Renal cortex interstitium (tissue), 15 donors: Measurements from ENCODE around the gene GPX3. TPM values are rescaled to one million over a fixed set of nuclear protein-coding genes. Genes with fewer than 3 reads are reported as not detected.

ENCODE experiments used
- DNase-seq, 11 donors: peaks; one replicate each; pipeline ENCODE4 v3.0.0-alpha.2; 2013; ENCODE audit warnings: low read depth in 9 of 11, low spot score in 4 of 11; ENCODE audit errors: extremely low read depth in 1 of 11
- long read RNA-seq, 16 experiments: transcript quantifications; one replicate each; lab custom pipeline, GENCODE V29; 2026
- polyA plus RNA-seq, 3 donors: library from polyadenylated mRNA; unstranded; fragments of 120-200 nt; gene quantifications; one replicate each; pipeline ENCODE4 v1.2.1, GENCODE V29; 2013; ENCODE audit not compliant: insufficient read length in 3 of 3

GPX3 gene, protein sequence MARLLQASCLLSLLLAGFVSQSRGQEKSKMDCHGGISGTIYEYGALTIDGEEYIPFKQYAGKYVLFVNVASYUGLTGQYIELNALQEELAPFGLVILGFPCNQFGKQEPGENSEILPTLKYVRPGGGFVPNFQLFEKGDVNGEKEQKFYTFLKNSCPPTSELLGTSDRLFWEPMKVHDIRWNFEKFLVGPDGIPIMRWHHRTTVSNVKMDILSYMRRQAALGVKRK
- 1,000 to 10,000 TPM in 2 of 3 donors, 100 to 1,000 TPM in 1; 891 to 1,420 (median 1,194) TPM for polyA plus RNA-seq
- long read RNA-seq, donor 1, transcript GPX3-201 (5 exons, 1,636 nt) = major isoform, 249 of 328 reads
- long read RNA-seq, donor 1, partial matches to known transcripts = 55 of 328 reads
- long read RNA-seq, donor 1, other reads (novel, unspliced or antisense) = 20 of 328 reads
- long read RNA-seq, donor 2, transcript GPX3-201 (5 exons, 1,636 nt) = major isoform, 349 of 460 reads
- long read RNA-seq, donor 2, partial matches to known transcripts = 91 of 460 reads
- long read RNA-seq, donor 2, other reads (novel, unspliced or antisense) = 15 of 460 reads
- long read RNA-seq, donor 3, transcript GPX3-201 (5 exons, 1,636 nt) = major isoform, 814 of 1,194 reads
- long read RNA-seq, donor 3, partial matches to known transcripts = 323 of 1,194 reads
- long read RNA-seq, donor 3, other reads (novel, unspliced or antisense) = 52 of 1,194 reads
- long read RNA-seq, donor 4, transcript GPX3-201 (5 exons, 1,636 nt) = major isoform, 564 of 749 reads
- long read RNA-seq, donor 4, partial matches to known transcripts = 170 of 749 reads
- long read RNA-seq, donor 4, other reads (novel, unspliced or antisense) = 12 of 749 reads
- long read RNA-seq, donor 5 = 0 reads
- long read RNA-seq, donor 6, transcript GPX3-201 (5 exons, 1,636 nt) = major isoform, 411 of 670 reads
- long read RNA-seq, donor 6, partial matches to known transcripts = 234 of 670 reads
- long read RNA-seq, donor 6, other reads (novel, unspliced or antisense) = 18 of 670 reads
- long read RNA-seq, donor 7, transcript GPX3-201 (5 exons, 1,636 nt) = major isoform, 509 of 866 reads
- long read RNA-seq, donor 7, partial matches to known transcripts = 327 of 866 reads
- long read RNA-seq, donor 7, other reads (novel, unspliced or antisense) = 27 of 866 reads
- long read RNA-seq, donor 8 = 0 reads
- long read RNA-seq, donor 9, transcript GPX3-201 (5 exons, 1,636 nt) = major isoform, 351 of 406 reads
- long read RNA-seq, donor 9, partial matches to known transcripts = 36 of 406 reads
- long read RNA-seq, donor 9, other reads (novel, unspliced or antisense) = 15 of 406 reads
- long read RNA-seq, donor 10, transcript GPX3-201 (5 exons, 1,636 nt) = major isoform, 584 of 738 reads
- long read RNA-seq, donor 10, partial matches to known transcripts = 113 of 738 reads
- long read RNA-seq, donor 10, other reads (novel, unspliced or antisense) = 38 of 738 reads
- long read RNA-seq, donor 11, transcript GPX3-201 (5 exons, 1,636 nt) = major isoform, 569 of 642 reads
- long read RNA-seq, donor 11, partial matches to known transcripts = 56 of 642 reads
- long read RNA-seq, donor 11, other reads (novel, unspliced or antisense) = 15 of 642 reads
- long read RNA-seq, donor 12, transcript GPX3-201 (5 exons, 1,636 nt) = major isoform, 63 of 71 reads
- long read RNA-seq, donor 12, partial matches to known transcripts = 7 of 71 reads
- long read RNA-seq, donor 12, other reads (novel, unspliced or antisense) = 0 of 71 reads
- long read RNA-seq, donor 13 = 0 reads
- long read RNA-seq, donor 14, transcript GPX3-201 (5 exons, 1,636 nt) = major isoform, 309 of 497 reads
- long read RNA-seq, donor 14, partial matches to known transcripts = 179 of 497 reads
- long read RNA-seq, donor 14, other reads (novel, unspliced or antisense) = 8 of 497 reads
- long read RNA-seq, donor 15, transcript GPX3-201 (5 exons, 1,636 nt) = major isoform, 284 of 334 reads
- long read RNA-seq, donor 15, partial matches to known transcripts = 45 of 334 reads
- long read RNA-seq, donor 15, other reads (novel, unspliced or antisense) = 5 of 334 reads
- long read RNA-seq, donor 16, transcript GPX3-211 (1 exons, 434 nt) = minor isoform, 7 of 1,776 reads
- long read RNA-seq, donor 16, transcript GPX3-201 (5 exons, 1,636 nt) = major isoform, 1,539 of 1,776 reads
- long read RNA-seq, donor 16, partial matches to known transcripts = 136 of 1,776 reads
- long read RNA-seq, donor 16, other reads (novel, unspliced or antisense) = 85 of 1,776 reads

DNA sequence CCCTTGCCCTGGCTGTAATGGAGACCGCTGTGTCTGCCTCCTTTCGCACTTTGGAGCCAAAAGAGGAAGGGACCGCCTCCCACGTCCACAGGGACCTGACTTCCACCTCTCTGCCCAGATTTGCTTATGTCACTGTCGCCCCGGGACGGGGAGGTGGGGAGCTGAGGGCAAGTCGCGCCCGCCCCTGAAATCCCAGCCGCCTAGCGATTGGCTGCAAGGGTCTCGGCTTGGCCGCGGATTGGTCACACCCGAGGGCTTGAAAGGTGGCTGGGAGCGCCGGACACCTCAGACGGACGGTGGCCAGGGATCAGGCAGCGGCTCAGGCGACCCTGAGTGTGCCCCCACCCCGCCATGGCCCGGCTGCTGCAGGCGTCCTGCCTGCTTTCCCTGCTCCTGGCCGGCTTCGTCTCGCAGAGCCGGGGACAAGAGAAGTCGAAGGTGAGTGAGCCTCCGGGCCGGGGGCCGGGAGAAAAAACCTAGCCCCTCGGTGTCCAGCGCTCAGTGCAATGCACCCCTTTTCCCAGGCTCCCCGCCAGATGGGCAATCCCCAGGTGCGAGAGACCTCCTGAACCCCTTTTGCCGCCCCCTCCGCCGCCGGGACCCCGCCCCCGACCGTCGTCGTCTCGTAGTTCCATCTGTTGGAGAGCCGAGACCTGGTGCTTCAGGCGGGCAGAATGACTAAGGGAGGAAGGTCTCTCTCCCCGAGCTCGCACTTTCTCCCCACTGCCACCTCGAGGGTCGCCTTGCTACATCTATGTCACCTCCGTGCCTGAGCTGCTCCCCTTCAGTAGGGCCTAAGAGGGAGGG is at the start of gene GPX3:
Gene GPX3, plus strand, starts transcription at position 288 of the 807 bp plus-strand sequence. Its CDS starts 64 bp downstream, at position 352.
- peak in 7 of 11 donors; percentile 66 to 80 (median 73) for DNase-seq

DNA sequence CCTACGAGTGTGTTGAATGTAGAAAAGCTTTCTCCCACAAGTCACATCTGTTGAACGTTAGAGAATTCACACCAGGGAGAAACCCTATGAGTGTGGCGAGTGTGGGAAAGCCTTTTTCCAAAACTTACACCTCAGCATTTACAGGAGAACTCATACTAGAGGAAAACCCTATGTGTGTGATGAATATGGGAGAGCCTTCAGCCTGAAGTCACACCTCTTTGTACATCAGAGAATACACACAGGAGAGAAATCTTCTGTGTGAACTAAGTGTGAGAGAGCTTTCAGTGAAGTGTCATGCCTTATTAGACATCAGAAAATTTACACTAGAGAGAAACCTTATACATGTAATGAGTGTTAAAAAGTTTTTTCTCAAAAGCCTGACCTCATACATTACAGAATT is 41.8 kb upstream of the GPX3 start:
- DNase-seq = no peak

DNA sequence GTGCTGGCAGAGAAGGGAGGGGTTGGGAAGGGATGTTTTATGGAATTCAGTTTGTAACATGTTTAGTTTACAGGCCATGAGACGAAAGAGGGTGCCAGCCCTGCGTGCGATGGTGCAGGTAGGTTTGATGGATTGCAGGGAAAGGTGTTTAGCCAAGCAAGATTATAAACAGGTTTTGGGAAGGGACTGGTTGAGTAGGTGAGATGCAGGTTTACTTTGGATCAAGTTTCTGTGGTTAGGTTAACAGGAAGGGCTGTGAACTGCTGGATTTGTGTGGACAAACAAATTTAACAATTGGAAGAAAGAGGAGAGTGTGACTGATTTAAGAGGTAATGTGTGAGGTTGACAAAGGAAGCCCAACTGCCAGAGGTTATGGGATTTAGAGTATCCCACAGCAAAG is 32.6 kb upstream of the GPX3 start:
- DNase-seq = no peak

DNA sequence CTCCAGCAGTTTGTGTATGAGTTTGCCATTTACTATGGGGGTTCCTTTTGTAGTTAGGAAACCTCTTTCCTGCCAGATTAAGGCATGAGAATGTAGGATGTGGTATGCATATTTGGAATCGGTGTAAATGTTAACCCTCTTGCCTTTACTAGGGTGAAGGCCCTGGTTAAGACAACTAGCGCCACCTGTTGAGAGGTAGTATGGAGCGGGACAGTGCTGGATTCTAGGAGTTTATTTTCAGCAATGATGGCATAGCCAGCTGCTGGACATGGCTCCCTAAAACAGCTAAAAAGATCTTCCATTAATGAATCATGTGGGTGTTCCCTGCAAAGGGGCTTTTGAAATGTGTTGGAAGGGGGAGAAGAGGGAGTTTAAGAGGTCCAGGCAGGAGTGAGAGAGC is 30.7 kb upstream of the GPX3 start:
- DNase-seq = no peak

DNA sequence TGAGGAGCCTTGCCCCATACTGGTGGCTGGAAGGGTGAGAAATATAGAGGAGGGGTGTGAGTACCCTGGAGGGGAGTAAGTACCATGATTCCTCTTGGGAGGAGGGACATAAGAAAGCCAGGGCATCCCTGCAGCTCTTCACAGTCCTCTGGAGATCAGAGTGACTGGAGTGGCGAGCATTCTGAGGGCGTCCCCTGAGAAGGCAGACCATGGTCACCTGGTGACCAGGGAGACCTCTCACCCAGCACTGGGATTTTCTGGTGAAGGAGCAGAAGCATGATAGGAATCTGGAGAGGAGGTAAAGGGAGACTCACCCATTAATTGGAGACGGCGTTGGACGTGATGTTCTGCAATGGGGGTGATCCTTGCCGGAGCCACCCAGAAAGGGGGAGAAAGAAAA is 27.7 kb upstream of the GPX3 start:
- DNase-seq = no peak

DNA sequence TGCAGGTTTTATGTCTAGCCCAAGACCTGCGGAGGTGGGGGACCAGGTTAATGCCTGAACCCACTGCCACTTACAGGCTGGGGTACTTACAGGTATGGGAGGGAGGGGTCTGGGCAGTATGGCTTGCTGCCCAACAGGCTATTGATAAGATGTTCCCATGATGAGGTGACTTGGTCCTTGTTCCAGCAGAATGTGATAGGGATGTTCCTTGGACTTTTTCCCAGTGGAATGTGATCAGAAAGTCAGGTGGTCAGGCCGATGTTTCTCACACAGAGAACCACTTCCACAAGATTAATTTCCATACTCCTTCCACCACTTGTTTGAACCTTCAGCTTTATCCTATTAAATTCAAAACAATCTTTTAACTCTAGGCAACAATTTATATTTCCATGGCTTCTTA is 27.0 kb upstream of the GPX3 start:
- DNase-seq = no peak

DNA sequence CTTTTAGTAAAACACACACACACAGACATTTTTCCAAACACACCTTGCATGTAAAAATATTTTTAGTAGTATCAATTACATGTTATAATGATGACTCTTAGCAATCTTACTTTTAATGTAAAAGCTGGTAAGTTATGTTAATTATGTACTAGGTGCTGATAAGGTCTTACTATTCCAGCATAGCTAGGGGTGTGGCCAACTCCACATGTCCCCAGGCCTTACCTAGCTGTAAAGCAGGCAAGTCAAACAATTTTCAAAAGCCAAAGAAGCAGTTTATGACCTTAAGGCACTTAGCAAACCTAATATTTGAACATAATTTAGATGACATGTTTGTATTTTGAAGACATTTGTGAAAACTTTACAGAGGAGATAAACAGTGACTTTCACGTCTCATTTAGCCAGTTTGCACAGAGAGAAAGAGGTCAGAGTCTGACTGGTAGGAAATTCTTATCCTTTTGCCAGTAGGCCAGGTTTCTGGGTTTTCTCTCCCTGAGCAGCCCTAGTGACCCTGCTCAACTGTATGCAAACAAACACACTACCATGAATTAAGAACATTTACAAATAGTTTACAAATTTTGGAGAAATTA is 26.5 kb upstream of the GPX3 start:
- no peak for DNase-seq

DNA sequence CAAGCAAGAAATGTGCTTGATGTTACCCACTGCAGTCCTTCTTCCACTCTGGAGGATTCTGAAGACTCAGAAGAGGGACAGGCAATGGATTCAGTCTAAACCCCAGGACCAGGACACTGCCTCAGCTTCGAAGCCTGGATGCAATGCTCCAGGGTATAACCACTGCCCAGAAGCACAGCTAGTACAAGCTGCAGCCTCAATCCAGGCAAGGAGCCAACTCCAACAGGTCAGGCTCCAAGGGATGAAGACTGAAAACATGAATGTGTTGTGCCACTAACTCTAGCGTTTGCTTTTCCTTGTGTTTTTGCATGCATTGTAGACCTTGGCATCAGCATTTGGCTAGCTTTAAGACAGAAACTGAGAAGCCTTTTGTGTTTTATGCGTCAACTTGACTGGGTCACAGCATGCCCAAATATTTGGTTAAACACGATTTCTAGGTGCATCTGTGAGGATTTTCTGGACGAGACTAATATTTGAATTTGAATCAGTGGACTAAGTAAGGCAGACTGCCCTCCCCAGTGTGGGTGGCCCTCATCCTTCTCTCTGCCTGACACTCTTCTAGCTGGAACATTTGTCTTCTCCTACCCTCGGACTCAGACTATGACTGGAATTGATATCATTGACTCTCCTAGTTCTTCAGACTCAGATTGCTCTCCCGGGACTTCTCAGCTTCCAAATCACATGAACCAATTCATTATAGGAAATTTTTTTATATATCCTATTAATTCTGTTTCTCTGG is 20.5 kb upstream of the GPX3 start:
- DNase-seq = no peak

DNA sequence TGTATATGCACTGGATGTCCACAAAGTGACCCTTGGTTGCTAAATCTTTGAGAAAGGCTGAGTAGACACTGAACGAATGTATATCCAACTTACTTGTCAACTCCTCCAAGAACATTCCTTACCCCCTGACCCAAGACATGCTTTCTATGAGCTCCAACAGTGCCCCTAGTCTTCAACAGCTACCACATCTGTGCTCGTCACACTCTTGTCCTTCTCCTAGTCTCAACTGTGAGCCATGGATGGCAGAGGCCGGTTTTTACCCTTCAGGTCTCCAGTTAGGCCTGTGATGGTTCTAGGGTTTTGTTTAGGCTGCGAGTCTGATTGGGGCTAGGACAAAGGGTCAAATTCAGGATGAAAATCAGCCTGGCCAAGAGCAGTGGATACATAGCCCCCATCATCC is 19.0 kb upstream of the GPX3 start:
- DNase-seq = no peak

DNA sequence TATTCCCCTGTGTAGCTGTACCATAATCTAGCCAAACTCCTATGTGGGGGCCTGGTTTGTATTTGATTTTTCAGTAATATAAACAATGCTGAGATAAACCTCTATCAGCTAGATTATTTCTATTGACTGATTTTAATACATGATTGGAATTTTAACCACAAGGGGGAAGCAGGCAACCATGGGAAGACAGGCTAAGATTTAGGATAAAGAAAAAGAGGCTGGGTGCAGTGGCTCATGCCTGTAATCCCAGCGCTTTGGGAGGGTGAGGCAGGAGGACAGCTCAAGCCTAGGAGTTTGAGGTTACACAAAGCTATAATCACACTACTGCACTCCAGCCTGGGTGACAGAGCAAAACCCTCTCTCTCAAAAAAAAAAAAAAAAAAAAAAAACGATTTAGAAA is 18.1 kb upstream of the GPX3 start:
- no peak for DNase-seq

DNA sequence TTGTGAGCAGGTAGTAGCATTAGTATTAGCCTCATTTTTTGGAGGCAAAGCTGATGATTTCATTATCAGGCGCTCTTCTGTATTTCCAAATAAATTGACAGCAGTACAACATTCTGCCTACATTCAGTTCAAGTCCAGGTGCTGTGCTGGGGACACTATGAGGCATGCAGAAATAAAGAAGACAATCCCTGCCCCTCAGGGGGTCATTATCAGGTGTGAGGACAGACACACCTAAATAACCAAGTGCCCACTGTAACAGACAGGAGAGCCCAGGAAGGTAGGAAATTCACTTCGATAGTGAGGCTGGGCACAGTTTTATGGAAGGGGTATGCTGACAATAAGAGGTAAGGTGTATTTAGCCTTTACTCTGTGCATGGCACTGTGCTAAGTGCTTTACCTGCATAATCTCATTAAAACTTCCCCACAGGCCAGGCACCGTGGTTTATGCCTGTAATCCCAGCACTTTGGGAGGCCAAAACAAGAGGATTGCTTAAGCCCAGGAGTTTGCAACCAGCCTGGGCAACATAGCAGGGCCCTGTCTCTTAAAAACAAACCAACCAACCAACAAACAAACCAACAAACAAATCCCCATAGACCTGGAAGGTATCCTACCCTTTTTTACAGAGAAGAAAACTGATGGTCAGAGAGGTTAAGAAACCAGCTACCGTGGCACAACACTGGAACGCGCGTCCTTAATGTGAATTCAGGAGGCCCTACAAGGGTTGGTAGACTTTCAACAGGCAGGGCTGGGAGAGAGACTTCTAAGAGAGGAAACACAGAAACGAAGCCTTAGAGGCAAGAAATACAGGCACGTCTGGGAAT is 17.5 kb upstream of the GPX3 start:
- no peak for DNase-seq

DNA sequence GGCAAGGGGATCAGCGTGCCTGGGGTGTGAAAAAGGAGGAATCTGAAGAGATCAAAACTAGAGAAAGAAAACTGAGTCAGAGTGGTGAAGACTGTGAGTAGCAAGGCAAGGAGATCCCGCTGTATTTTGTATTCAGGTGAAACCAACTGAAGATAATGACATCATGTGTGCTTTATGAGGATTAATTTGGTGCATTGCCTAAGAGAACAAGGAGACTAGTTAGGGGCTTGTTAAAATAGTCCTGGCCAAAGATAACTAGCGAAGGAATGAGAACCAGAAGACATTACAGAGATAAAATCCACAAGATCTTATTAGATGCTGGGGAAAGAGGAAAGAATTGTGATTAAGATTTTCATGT is 16.9 kb upstream of the GPX3 start:
- no peak for DNase-seq

DNA sequence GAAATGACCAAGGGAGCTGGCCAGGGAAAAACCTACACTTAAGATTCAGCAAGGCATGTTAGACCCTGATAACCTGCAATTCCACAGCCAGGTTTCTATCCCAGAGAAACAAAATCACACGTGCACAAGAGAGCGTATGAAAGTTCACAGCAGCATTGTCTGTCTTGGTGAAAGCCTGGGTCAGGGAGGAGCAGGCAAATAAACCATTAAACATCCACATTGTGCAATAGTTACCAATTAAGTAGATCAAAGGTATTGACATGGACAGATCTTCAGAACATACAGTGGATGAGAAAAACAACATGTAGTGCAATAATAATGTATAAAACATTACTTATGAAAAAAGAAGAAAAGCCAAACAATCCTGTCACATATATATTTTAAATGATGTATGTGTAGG is 15.9 kb upstream of the GPX3 start:
- no peak for DNase-seq

DNA sequence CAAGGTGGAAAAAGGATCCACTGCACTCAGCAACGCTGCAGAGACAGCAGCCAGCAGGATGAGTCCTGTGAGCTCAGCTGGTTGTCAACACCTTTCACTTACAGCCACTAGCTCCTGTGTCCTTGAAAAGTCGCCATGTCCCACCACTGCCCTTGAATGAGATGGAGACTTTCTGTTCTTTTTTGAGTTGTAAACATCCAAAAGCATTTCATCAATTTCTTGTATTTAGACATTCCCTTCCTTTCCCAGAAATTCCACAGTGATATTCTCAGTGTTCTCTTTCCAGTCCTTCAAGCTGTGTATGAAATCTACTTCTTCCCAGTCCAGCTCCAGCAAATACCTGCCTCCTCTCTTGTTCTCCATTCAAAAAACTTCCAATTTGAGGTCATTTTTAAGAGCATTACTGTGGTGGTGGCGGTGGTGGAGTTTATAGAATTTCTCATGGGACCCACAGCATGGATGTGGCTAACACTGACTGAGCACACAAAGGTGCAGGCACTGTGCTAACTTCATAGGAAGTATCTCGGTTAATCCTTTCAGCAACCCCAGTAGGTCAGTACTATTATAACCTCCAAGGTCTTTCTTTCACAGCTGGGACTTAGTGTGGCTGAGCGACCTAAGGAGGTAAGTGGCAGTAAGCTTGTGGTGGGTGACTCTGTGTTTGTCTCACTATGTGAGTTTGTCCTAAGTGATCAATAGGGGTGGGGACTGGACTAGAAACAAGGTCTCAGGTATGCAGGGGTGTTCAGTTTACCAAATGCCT is 15.0 kb upstream of the GPX3 start:
- DNase-seq = no peak
